Adrenal gland (tissue), 5 donors: ENCODE measurements around the gene TEX11.

Source experiments
- CTCF ChIP-seq, 6 experiments: fragments of 450-650 bp in 4 of 6; fragments of 200-600 bp in 2 of 6; sonication (generic) in 1 of 6; IDR thresholded peaks; 1 replicate in 5 of 6; 2 replicates in 1 of 6; pipeline versions ENCODE4 v1.5.1 to v1.8.0; 2016 to 2021; ENCODE audit warnings: antibody characterized with exemption in 6 of 6, mild to moderate bottlenecking in 2 of 6, moderate library complexity in 1 of 6
- POLR2A ChIP-seq, 2 donors: fragments of 450-650 bp; IDR thresholded peaks; one replicate each; pipeline ENCODE4 v1.6.1; 2017; ENCODE audit warnings: antibody characterized with exemption in 2 of 2, mild to moderate bottlenecking in 2 of 2, moderate library complexity in 1 of 2
- donor health status: DM: no; HTN: no; CAD: no.

- TF ChIP-seq CTCF (IDR thresholded peaks at IDR 0.05), result no peak
- no peak for TF ChIP-seq POLR2A (IDR thresholded peaks at IDR 0.05)
These were observed 403.1 kb downstream of the TEX11 start for GRCh38 chrX:70505451-70505841.
